Measurements from ENCODE around the gene TMEM250. TPM values are rescaled to one million over a fixed set of nuclear protein-coding genes. Genes with fewer than 3 reads are reported as not detected.

TMEM250 gene
- total RNA-seq, 1 experiment from 2014 or later: 37.5 TPM

- Histone ChIP-seq H3K36me3 (ENCODE audit: control insufficient read depth in 1 of 2, insufficient read depth in 2 of 2, low read length in 2 of 2) (no peaks in the 10 kb centered on the region), H3K27me3 (ENCODE audit: insufficient read depth, low read length) (no peaks in the 10 kb centered on the region), H3K9ac (ENCODE audit: low read length) (no peak overlapping the region), H3K4me3 (replicated peaks in 1 of 2; ENCODE audit: low read depth in 1 of 2, low read length in 2 of 2) (no peak overlapping the region), H3K4me2 (ENCODE audit: low read length) (no peak overlapping the region), H3K4me1 (ENCODE audit: control insufficient read depth in 1 of 2, insufficient read depth in 2 of 2, low read length in 2 of 2) (peaks cover 23 to 29% of the 10 kb centered on the region in 2 experiments), H3K9me3 (ENCODE audit: control insufficient read depth in 1 of 2, insufficient read depth in 1 of 2, low read depth in 1 of 2, low read length in 2 of 2) (no peaks in the 10 kb centered on the region), H3K79me2 (ENCODE audit: insufficient read depth, low read length) (peaks cover 8% of the 10 kb centered on the region), H3K9me2 (ENCODE audit: insufficient read depth) (no peaks in the 10 kb centered on the region), H4K20me1 (ENCODE audit: insufficient read depth) (no peaks in the 10 kb centered on the region), H3K27ac (ENCODE audit: low read depth, low read length) (no peak overlapping the region; the same call in 1 of the 2 replicates), H2AFZ (ENCODE audit: low read depth, low read length, poor library complexity, severe bottlenecking) (no peak overlapping the region)
- ChIA-PET RAD21 (ENCODE audit: low non-redundant PET in 1 of 2, low total read pairs in 2 of 2, uncharacterized antibody in 2 of 2, unreplicated experiment in 2 of 2) (no interaction called here), CTCF (no interaction called here), POLR2A (no interaction called here)
- TF ChIP-seq EGR1 (IDR thresholded peaks at IDR 0.05; ENCODE audit: low read depth) (no peak), ZFX (IDR thresholded peaks at IDR 0.05) (no peak), TCF7L2 (IDR thresholded peaks at IDR 0.05; ENCODE audit: borderline replicate concordance, extremely low read depth, insufficient read depth, insufficient read length) (no peak)
- no TSS peak for BruUV-seq (replicated peaks)
- intact Hi-C loops (cut with micrococcal nuclease): no loop called here
- DNase-seq (ENCODE audit: low read depth, low spot score) (no peak), ATAC-seq (no peak)
Measured at GRCh38 chr9:136098844-136099243, 19.8 kb downstream of the TMEM250 start.

- ChIA-PET RAD21 (ENCODE audit: low non-redundant PET in 1 of 2, low total read pairs in 2 of 2, uncharacterized antibody in 2 of 2, unreplicated experiment in 2 of 2) (no interaction called here), CTCF (no interaction called here), POLR2A (no interaction called here)
- peaks cover 19 to 35% of the 10 kb centered on the region in 2 experiments for H3K4me1 ChIP-seq (ENCODE audit: control insufficient read depth in 1 of 2, insufficient read depth in 2 of 2, low read length in 2 of 2)
- H4K20me1 ChIP-seq (ENCODE audit: insufficient read depth): no peaks in the 10 kb centered on the region
- H3K27ac ChIP-seq (ENCODE audit: low read depth, low read length): no peak overlapping the region
- no TSS peak for BruUV-seq (replicated peaks)
- H3K4me3 ChIP-seq (replicated peaks in 1 of 2; ENCODE audit: low read depth in 1 of 2, low read length in 2 of 2): no peak overlapping the region
- H3K27me3 ChIP-seq (ENCODE audit: insufficient read depth, low read length): no peaks in the 10 kb centered on the region
- H3K4me2 ChIP-seq (ENCODE audit: low read length): no peak overlapping the region
- no peak overlapping the region for H2AFZ ChIP-seq (ENCODE audit: low read depth, low read length, poor library complexity, severe bottlenecking)
- DNase-seq (ENCODE audit: low read depth, low spot score) (no peak), ATAC-seq (no peak)
- H3K79me2 ChIP-seq (ENCODE audit: insufficient read depth, low read length): peaks cover 14% of the 10 kb centered on the region
- no peaks in the 10 kb centered on the region for H3K9me2 ChIP-seq (ENCODE audit: insufficient read depth)
- intact Hi-C loops (cut with micrococcal nuclease): no loop called here
- H3K9me3 ChIP-seq (ENCODE audit: control insufficient read depth in 1 of 2, insufficient read depth in 1 of 2, low read depth in 1 of 2, low read length in 2 of 2): no peaks in the 10 kb centered on the region
- H3K36me3 ChIP-seq (ENCODE audit: control insufficient read depth in 1 of 2, insufficient read depth in 2 of 2, low read length in 2 of 2): no peaks in the 10 kb centered on the region
- H3K9ac ChIP-seq (ENCODE audit: low read length): no peak overlapping the region
- TF ChIP-seq POLR2AphosphoS5 (IDR thresholded peaks at IDR 0.05; ENCODE audit: low read depth, low read length): no peak
- no peak for TF ChIP-seq ZNF274 (IDR thresholded peaks at IDR 0.05; ENCODE audit: low read depth, low read length)
- no peak for TF ChIP-seq REST (IDR thresholded peaks at IDR 0.05; ENCODE audit: low read depth)
- TF ChIP-seq EZH2phosphoT487 (IDR thresholded peaks at IDR 0.05; ENCODE audit: borderline replicate concordance): no peak
- TF ChIP-seq CTCF (IDR thresholded peaks at IDR 0.05 in 2 of 3, conservative IDR thresholded peaks at IDR 0.05 in 1 of 3; ENCODE audit: borderline replicate concordance in 1 of 3, insufficient read depth in 1 of 3, low read depth in 2 of 3, low read length in 2 of 3): no peak
- TF ChIP-seq FOSL1 (IDR thresholded peaks at IDR 0.05; ENCODE audit: low read depth): no peak
- no peak for TF ChIP-seq MAX (IDR thresholded peaks at IDR 0.05)
- no peak for TF ChIP-seq ZFX (IDR thresholded peaks at IDR 0.05)
- TF ChIP-seq YY1 (IDR thresholded peaks at IDR 0.05; ENCODE audit: extremely low read depth, insufficient replicate concordance, low read depth, low read length): no peak
- TF ChIP-seq ZBTB33 (IDR thresholded peaks at IDR 0.05; ENCODE audit: extremely low read depth, insufficient replicate concordance, low read length): no peak
- no peak for TF ChIP-seq JUND (IDR thresholded peaks at IDR 0.05)
Measured at GRCh38 chr9:136098210-136098609, 20.5 kb downstream of the TMEM250 start.
